H1 (cell line): ENCODE measurements around the gene GLRA2. TPM values are rescaled to one million over a fixed set of nuclear protein-coding genes. Genes with fewer than 3 reads are reported as not detected.

ENCODE experiments used
- CTCF ChIA-PET: fragments of 300-600 bp; sonication (Branson Sonifier 250); formaldehyde crosslinking; loops from one replicate; lab custom pipeline; 2021; ENCODE audit not compliant: partially characterized antibody; lab: Charles Lee
- POLR2A ChIA-PET: fragments of 300-600 bp; sonication (Branson Sonifier 250); formaldehyde crosslinking; loops from one replicate; lab custom pipeline; 2021; ENCODE audit warnings: inconsistent platforms; ENCODE audit not compliant: partially characterized antibody; lab: Charles Lee
- DNase-seq, 2 experiments: peaks; one replicate each; pipeline versions ENCODE4 v3.0.0 to v3.0.0-alpha.2; 2010 to 2022; ENCODE audit warnings: low spot score in 2 of 2, low read depth in 1 of 2, mixed read lengths in 1 of 2
- FAIRE-seq: peaks from 2 replicates; lab custom pipeline; 2011; peaks lifted over from hg19 to GRCh38; lab: Jason Lieb, UNC
- H2AFZ ChIP-seq: 2 replicates; pipeline ENCODE4 v1.8.1; 2012; ENCODE audit warnings: low read length, inconsistent platforms
- H2AK5ac ChIP-seq: 2 replicates; pipeline ENCODE4 v1.6.1; 2013; ENCODE audit warnings: low read depth, low read length
- H2BK120ac ChIP-seq: replicated peaks from 2 replicates; pipeline ENCODE3; 2013; ENCODE audit warnings: low read depth, low read length, inconsistent platforms
- H2BK12ac ChIP-seq: 2 replicates; pipeline ENCODE4 v1.6.1; 2013; ENCODE audit warnings: low read depth, low read length
- H2BK15ac ChIP-seq: 2 replicates; pipeline ENCODE4 v1.6.1; 2013; ENCODE audit warnings: low read length
- H2BK20ac ChIP-seq: 2 replicates; pipeline ENCODE4 v1.6.1; 2013; ENCODE audit warnings: low read length
- H2BK5ac ChIP-seq: 2 replicates; pipeline ENCODE4 v1.6.1; 2013; ENCODE audit warnings: low read depth, low read length
- H3K14ac ChIP-seq: 2 replicates; pipeline ENCODE4 v1.6.1; 2013; ENCODE audit warnings: inconsistent platforms; ENCODE audit not compliant: insufficient read length
- H3K18ac ChIP-seq: 2 replicates; pipeline ENCODE4 v1.6.1; 2013; ENCODE audit warnings: low read length; ENCODE audit errors: extremely low read depth
- H3K23ac ChIP-seq: 2 replicates; pipeline ENCODE4 v1.6.1; 2013; ENCODE audit warnings: inconsistent platforms; ENCODE audit not compliant: insufficient read length
- H3K23me2 ChIP-seq: 2 replicates; pipeline ENCODE4 v1.6.1; 2013; ENCODE audit warnings: low read depth, low read length
- H3K27ac ChIP-seq: 2 replicates; pipeline ENCODE4 v1.6.1; 2011; ENCODE audit warnings: low read depth, low read length, inconsistent platforms
- H3K27me3 ChIP-seq, 4 experiments: replicated peaks in 1 of 4; 1 replicate in 1 of 4; 2 replicates in 3 of 4; pipeline versions ENCODE4 v1.6.1 to v1.8.1; 2011 to 2013; ENCODE audit warnings: low read length in 3 of 4, mild to moderate bottlenecking in 3 of 4, inconsistent platforms in 2 of 4, mixed read lengths in 2 of 4, moderate library complexity in 1 of 4; ENCODE audit not compliant: control insufficient read depth in 3 of 4, insufficient read depth in 3 of 4; ENCODE audit errors: extremely low read depth in 1 of 4
- H3K36me3 ChIP-seq, 4 experiments: 2 replicates each; pipeline versions ENCODE4 v1.6.1 to v1.8.1; 2011 to 2013; ENCODE audit warnings: mild to moderate bottlenecking in 4 of 4, low read length in 3 of 4, moderate library complexity in 2 of 4, control low read depth in 1 of 4, inconsistent platforms in 1 of 4; ENCODE audit not compliant: insufficient read depth in 4 of 4, control insufficient read depth in 2 of 4
- H3K4ac ChIP-seq: replicated peaks from 2 replicates; pipeline ENCODE3; 2013; ENCODE audit warnings: low read length, low read depth, mixed read lengths, inconsistent platforms; ENCODE audit not compliant: insufficient read length
- H3K4me1 ChIP-seq, 4 experiments: replicated peaks in 1 of 4; 1 replicate in 1 of 4; 2 replicates in 3 of 4; pipeline versions ENCODE4 v1.6.1 to v1.8.1; 2011 to 2013; ENCODE audit warnings: low read length in 3 of 4, inconsistent platforms in 2 of 4, mixed read lengths in 1 of 4; ENCODE audit not compliant: insufficient read depth in 4 of 4, control insufficient read depth in 3 of 4
- H3K4me2 ChIP-seq, 2 experiments: 2 replicates each; pipeline versions ENCODE4 v1.6.1 to v1.8.1; 2011 to 2013; ENCODE audit warnings: low read depth in 2 of 2, low read length in 2 of 2, control low read depth in 1 of 2, inconsistent platforms in 1 of 2, mild to moderate bottlenecking in 1 of 2; ENCODE audit not compliant: insufficient read depth in 1 of 2
- H3K4me3 ChIP-seq, 4 experiments: fragments of 200-600, 300-600 bp in 1 of 4; sonication (generic), shearing (Covaris generic), sonication (Bioruptor Twin) in 1 of 4; 2 replicates each; pipeline versions ENCODE4 v1.5.1 to v1.8.1; 2011 to 2016; ENCODE audit warnings: low read length in 4 of 4, low read depth in 3 of 4, control low read depth in 2 of 4, inconsistent platforms in 2 of 4, mild to moderate bottlenecking in 2 of 4, mixed read lengths in 1 of 4, moderate library complexity in 1 of 4; ENCODE audit not compliant: insufficient read depth in 2 of 4; ENCODE audit errors: extremely low read depth in 1 of 4
- H3K56ac ChIP-seq: replicated peaks from 2 replicates; pipeline ENCODE3; 2013; ENCODE audit warnings: low read depth, mild to moderate bottlenecking, mixed read lengths, low read length, inconsistent platforms; ENCODE audit not compliant: insufficient read length
- H3K79me1 ChIP-seq: 2 replicates; pipeline ENCODE4 v1.6.1; 2013; ENCODE audit warnings: low read depth, low read length, control low read depth
- H3K79me2 ChIP-seq, 2 experiments: 2 replicates each; pipeline versions ENCODE4 v1.6.1 to v1.8.1; 2012 to 2013; ENCODE audit warnings: low read length in 2 of 2, mild to moderate bottlenecking in 2 of 2, inconsistent platforms in 1 of 2; ENCODE audit not compliant: insufficient read depth in 2 of 2, control insufficient read depth in 1 of 2
- H3K9ac ChIP-seq, 4 experiments: replicated peaks in 1 of 4; 1 replicate in 1 of 4; 2 replicates in 3 of 4; pipeline versions ENCODE4 v1.6.1 to v1.8.1; 2011 to 2013; ENCODE audit warnings: low read depth in 3 of 4, low read length in 3 of 4, control low read depth in 2 of 4, mild to moderate bottlenecking in 2 of 4, moderate library complexity in 2 of 4, inconsistent platforms in 1 of 4; ENCODE audit errors: extremely low read depth in 1 of 4
- H3K9me3 ChIP-seq, 2 experiments: 2 replicates each; pipeline versions ENCODE4 v1.6.1 to v1.8.1; 2012 to 2013; ENCODE audit warnings: mild to moderate bottlenecking in 2 of 2, moderate library complexity in 2 of 2, control low read depth in 1 of 2, inconsistent platforms in 1 of 2, low read depth in 1 of 2, low read length in 1 of 2, mixed read lengths in 1 of 2; ENCODE audit not compliant: insufficient read depth in 2 of 2
- H4K20me1 ChIP-seq, 2 experiments: replicated peaks in 1 of 2; 2 replicates each; pipeline versions ENCODE3 to v1.8.1; 2011 to 2013; ENCODE audit warnings: inconsistent platforms in 2 of 2, low read length in 2 of 2, mild to moderate bottlenecking in 1 of 2; ENCODE audit not compliant: insufficient read depth in 2 of 2, control insufficient read depth in 1 of 2
- H4K5ac ChIP-seq: 2 replicates; pipeline ENCODE4 v1.6.1; 2013; ENCODE audit warnings: low read length, low read depth, mixed read lengths, inconsistent platforms; ENCODE audit not compliant: insufficient read length
- H4K8ac ChIP-seq: 2 replicates; pipeline ENCODE4 v1.8.0; 2013; ENCODE audit warnings: mild to moderate bottlenecking, moderate library complexity, low read length, inconsistent platforms; ENCODE audit not compliant: insufficient read depth; ENCODE audit errors: extremely low read depth
- H4K91ac ChIP-seq: replicated peaks from 2 replicates; pipeline ENCODE3; 2013; ENCODE audit warnings: low read length, mixed read lengths, inconsistent platforms; ENCODE audit not compliant: insufficient read length
- FOSL1 ChIP-seq: IDR thresholded peaks from 2 replicates; pipeline ENCODE4 v1.6.1; 2011; ENCODE audit warnings: mild to moderate bottlenecking, low read depth, low read length, moderate library complexity; ENCODE audit not compliant: insufficient read depth
- NANOG ChIP-seq: IDR thresholded peaks from 2 replicates; pipeline ENCODE4 v1.6.1; 2011; ENCODE audit warnings: low read length, low read depth, mild to moderate bottlenecking, inconsistent platforms; ENCODE audit not compliant: insufficient read depth, poor library complexity, severe bottlenecking
- TAF7 ChIP-seq: optimal IDR thresholded peaks from 2 replicates; pipeline ENCODE3; 2011; ENCODE audit warnings: low read depth, mild to moderate bottlenecking, inconsistent platforms, low read length, moderate library complexity, borderline replicate concordance
- YY1 ChIP-seq: IDR thresholded peaks from 2 replicates; pipeline ENCODE4 v1.6.1; 2011; ENCODE audit warnings: low read depth, mild to moderate bottlenecking, low read length
- WGBS, 2 experiments: shearing (Covaris generic) in 1 of 2; methylation state at CpG; one replicate each; pipeline versions ENCODE4 v1.1.6 to v1.1.7; 2013 to 2015; ENCODE audit warnings: low lambda C conversion rate in 2 of 2, mixed read lengths in 2 of 2, inconsistent platforms in 1 of 2, low coverage in 1 of 2, missing lambda C conversion rate in 1 of 2; ENCODE audit not compliant: insufficient replicate concordance in 2 of 2, insufficient coverage in 1 of 2, insufficient read length in 1 of 2; ENCODE audit errors: extremely low coverage in 1 of 2, missing lambda C conversion rate in 1 of 2; 5-methylcytosine and 5-hydroxymethylcytosine counted together
- polyA plus RNA-seq, 7 experiments: library from polyadenylated mRNA; depleted of rRNA in 3 of 7; stranded (reverse) in 5 of 7; unstranded in 2 of 7; fragments of >200 nt in 5 of 7; fragments of 200-250 nt in 2 of 7; gene quantifications; 1 replicate in 5 of 7; 2 replicates in 1 of 7; 4 replicates in 1 of 7; pipeline versions ENCODE4 v1.2.1 to v1.2.3, GENCODE V29; 2011 to 2013; ENCODE audit warnings: missing spikeins in 2 of 7, mixed read lengths in 2 of 7
- total RNA-seq: library from RNA; stranded (reverse); fragmentation: NEBNext Ultra II Directional; extraction: Animal tissue kit (Norgen Biotek cat#: 25700); gene quantifications from 2 replicates; pipeline ENCODE4 v1.2.1, GENCODE V29; 2021

The GLRA2 gene
- total and polyA plus RNA-seq, 2 of the 8 experiments (the other 6 are each of a cell fraction or from before 2014, with no cell fraction given) = not detected

DNA sequence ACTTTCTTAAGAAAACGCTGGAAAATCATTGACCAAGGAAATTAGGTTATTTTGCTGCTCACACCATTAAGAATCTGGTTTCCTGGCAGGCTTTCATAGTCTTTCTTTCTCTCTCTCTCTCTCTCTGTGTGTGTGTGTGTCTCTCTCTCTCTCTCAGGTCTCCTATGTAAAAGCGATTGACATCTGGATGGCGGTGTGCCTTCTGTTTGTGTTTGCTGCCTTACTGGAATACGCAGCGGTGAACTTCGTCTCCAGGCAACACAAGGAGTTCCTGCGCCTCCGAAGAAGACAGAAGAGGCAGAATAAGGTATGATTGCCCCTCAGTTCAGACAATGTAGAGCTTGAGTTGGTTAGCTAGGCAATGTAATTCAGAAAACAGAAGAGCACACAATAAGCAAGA is 161.2 kb downstream of the GLRA2 start:
- Histone ChIP-seq H2BK120ac (no peak overlapping the region), H2AK5ac (no peak overlapping the region), H2BK15ac (no peak overlapping the region), H3K27ac (no peak overlapping the region), H3K14ac (no peak overlapping the region), H2BK5ac (no peak overlapping the region), H3K9ac (no peak overlapping the region), H3K4me1 (no peaks in the 10 kb centered on the region), H3K23ac (no peak overlapping the region), H4K5ac (no peak overlapping the region), H3K27me3 (no peaks in the 10 kb centered on the region), H4K91ac (no peak overlapping the region), H3K23me2 (no peaks in the 10 kb centered on the region), H2BK20ac (no peak overlapping the region), H4K20me1 (no peaks in the 10 kb centered on the region), H3K4ac (no peak overlapping the region), H3K79me1 (no peaks in the 10 kb centered on the region), H3K4me3 (no peak overlapping the region), H2BK12ac (no peak overlapping the region), H2AFZ (no peak overlapping the region), H4K8ac (no peak overlapping the region), H3K9me3 (peaks cover 0 to 8% of the 10 kb centered on the region in 2 experiments; a peak in 1 of 4 replicates), H3K4me2 (no peak overlapping the region), H3K36me3 (no peaks in the 10 kb centered on the region), H3K18ac (no peak overlapping the region), H3K79me2 (no peaks in the 10 kb centered on the region), H3K56ac (no peak overlapping the region)
- WGBS, 2 experiments = 76% methylated on average over 5 of the region's 8 CpGs; no CpG with 5 or more reads in 1 of the 2 experiments
- FAIRE-seq (no peak), DNase-seq (no peak)
- CTCF ChIA-PET = no interaction called here
- POLR2A ChIA-PET = no interaction called here
- TF ChIP-seq FOSL1 (no peak), YY1 (no peak), TAF7 (no peak), NANOG (no peak)
